GM23338 (cell line): ENCODE measurements around the gene MRPL30. TPM values are rescaled to one million over a fixed set of nuclear protein-coding genes. Genes with fewer than 3 reads are reported as not detected.
"Not testable (repeated sequence)": the region's sequence is repeated elsewhere in the genome, so short reads cannot be mapped to it uniquely, and the experiment has no call there.

Experiments used
- ATAC-seq: fragments of 200-7000 bp; cut with Tn5 transposase; 3 replicates; pipeline ENCODE4 v1.9.1; 2020
- DNase-seq: peaks from one replicate; pipeline ENCODE4 v3.0.0-alpha.2; 2015; ENCODE audit warnings: low spot score
- H2AFZ ChIP-seq: fragments of 200-600 bp; sonication (generic); 2 replicates; pipeline ENCODE4 v1.8.0; 2016; ENCODE audit warnings: antibody characterized with exemption, mild to moderate bottlenecking, moderate library complexity
- H3F3A ChIP-seq: fragments of 200-600 bp; sonication (generic); replicated peaks from 2 replicates; pipeline ENCODE4 v1.8.0; 2017; ENCODE audit warnings: antibody characterized with exemption, mixed run types, low read depth
- H3K27ac ChIP-seq: fragments of 200-600 bp; sonication (generic); 2 replicates; pipeline ENCODE4 v1.6.1; 2016; ENCODE audit warnings: low read depth
- H3K27me3 ChIP-seq: fragments of 200-600 bp; sonication (generic); 2 replicates; pipeline ENCODE4 v1.8.0; 2016; ENCODE audit warnings: mild to moderate bottlenecking, mixed run types, moderate library complexity; ENCODE audit not compliant: insufficient read depth
- H3K36me3 ChIP-seq: fragments of 200-600 bp; sonication (generic); 2 replicates; pipeline ENCODE4 v1.8.0; 2016; ENCODE audit warnings: mild to moderate bottlenecking; ENCODE audit not compliant: insufficient read depth
- H3K4me1 ChIP-seq: fragments of 200-600 bp; sonication (generic); 2 replicates; pipeline ENCODE4 v1.8.0; 2016; ENCODE audit warnings: mild to moderate bottlenecking, moderate library complexity; ENCODE audit not compliant: insufficient read depth
- H3K4me2 ChIP-seq: fragments of 200-600 bp; sonication (generic); 2 replicates; pipeline ENCODE4 v1.7.1; 2017; ENCODE audit warnings: mixed run types
- H3K4me3 ChIP-seq: fragments of 200-600 bp; sonication (generic); 2 replicates; pipeline ENCODE4 v1.6.1; 2016; ENCODE audit warnings: mixed run types
- H3K79me2 ChIP-seq: fragments of 200-600 bp; sonication (generic); replicated peaks from 2 replicates; pipeline ENCODE4 v1.8.0; 2017; ENCODE audit warnings: mild to moderate bottlenecking; ENCODE audit not compliant: insufficient read depth
- H3K9me2 ChIP-seq: fragments of 200-600 bp; sonication (generic); 2 replicates; pipeline ENCODE4 v1.8.0; 2017; ENCODE audit not compliant: insufficient read depth
- H4K20me1 ChIP-seq: fragments of 200-600 bp; sonication (generic); replicated peaks from 2 replicates; pipeline ENCODE4 v1.8.0; 2017; ENCODE audit warnings: mild to moderate bottlenecking; ENCODE audit not compliant: insufficient read depth
- H3K27ac Mint-ChIP-seq: 2 replicates; pipeline ENCODE4 v1.8.0; 2020; ENCODE audit warnings: inconsistent platforms, mild to moderate bottlenecking, moderate library complexity, mixed read lengths
- H3K27me3 Mint-ChIP-seq: 3 replicates; pipeline ENCODE4 v1.8.0; 2022; ENCODE audit warnings: low read depth, mild to moderate bottlenecking, moderate library complexity, mixed read lengths, inconsistent platforms; ENCODE audit not compliant: insufficient read depth, poor library complexity
- H3K36me3 Mint-ChIP-seq: 3 replicates; pipeline ENCODE4 v1.8.0; 2021; ENCODE audit warnings: low read depth, mild to moderate bottlenecking, inconsistent platforms, moderate library complexity, mixed read lengths
- H3K4me1 Mint-ChIP-seq: 3 replicates; pipeline ENCODE4 v1.8.0; 2020; ENCODE audit warnings: mild to moderate bottlenecking, inconsistent platforms, mixed read lengths
- H3K4me3 Mint-ChIP-seq: 3 replicates; pipeline ENCODE4 v1.8.0; 2021; ENCODE audit warnings: moderate library complexity, mild to moderate bottlenecking, inconsistent platforms, mixed read lengths
- H3K9me3 Mint-ChIP-seq: 3 replicates; pipeline ENCODE4 v1.8.0; 2020; ENCODE audit warnings: moderate library complexity, mild to moderate bottlenecking, inconsistent platforms, mixed read lengths
- ETS1 ChIP-seq: IDR thresholded peaks from 2 replicates; pipeline ENCODE4 v1.6.1; 2016; ENCODE audit warnings: antibody characterized with exemption
- EZH2phosphoT487 ChIP-seq: fragments of 200-600 bp; sonication (generic); IDR thresholded peaks from one replicate; pipeline ENCODE4 v1.8.1; 2018; ENCODE audit warnings: antibody characterized with exemption; ENCODE audit not compliant: unreplicated experiment
- POLR2AphosphoS5 ChIP-seq: IDR thresholded peaks from 2 replicates; pipeline ENCODE4 v1.6.1; 2016; ENCODE audit warnings: antibody characterized with exemption, low read depth
- ZNF462 ChIP-seq: fragments of 250-450 bp; sonication (Bioruptor Pico); IDR thresholded peaks from 2 replicates; pipeline ENCODE4 v1.5.0; 2020; ENCODE audit warnings: mild to moderate bottlenecking, moderate library complexity
- polyA plus RNA-seq: library from polyadenylated mRNA; unstranded; fragments of >200 nt; fragmentation: Nextera tagmentation; extraction: Ambion mirVana; gene quantifications from 2 replicates; pipeline ENCODE4 v1.2.1, GENCODE V29; 2016
- total RNA-seq: library from RNA; depleted of rRNA; stranded (reverse); fragments of >200 nt; shearing (Covaris generic); gene quantifications from 2 replicates; pipeline ENCODE4 v1.2.3, GENCODE V29; 2014

The MRPL30 gene
- total and polyA plus RNA-seq, 2 experiments from 2014 or later: 51.4 to 53.7 TPM

- TF ChIP-seq ZNF462 (no peak), EZH2phosphoT487 (no peak), ETS1 (no peak), POLR2AphosphoS5 (no peak)
Measured at GRCh38 chr2:99217929-99218501, 37.0 kb downstream of the MRPL30 start (continued).

- H3F3A ChIP-seq, H3K79me2 ChIP-seq, DNase-seq, H3K27me3 Mint-ChIP-seq, H2AFZ ChIP-seq, H3K4me1 Mint-ChIP-seq, H3K27ac ChIP-seq, H3K4me2 ChIP-seq, H3K4me3 Mint-ChIP-seq, H3K9me2 ChIP-seq, H3K36me3 Mint-ChIP-seq, H3K36me3 ChIP-seq, H3K27me3 ChIP-seq, H3K4me3 ChIP-seq, ATAC-seq, H4K20me1 ChIP-seq, H3K4me1 ChIP-seq, H3K27ac Mint-ChIP-seq: not testable (repeated sequence)
- H3K9me3 Mint-ChIP-seq: peaks cover 57% of the 10 kb centered on the region
Measured at GRCh38 chr2:99233177-99233576, 52.2 kb downstream of the MRPL30 start.
